ENCODE results near the gene SIAH1. TPM values are rescaled to one million over a fixed set of nuclear protein-coding genes. Genes with fewer than 3 reads are reported as not detected.

SIAH1 gene
- total and polyA plus RNA-seq, 9 of the 15 experiments (the other 6 are each of a cell fraction or from before 2014, with no cell fraction given): 4.1 to 14.3 (median 12.5) TPM

DNA sequence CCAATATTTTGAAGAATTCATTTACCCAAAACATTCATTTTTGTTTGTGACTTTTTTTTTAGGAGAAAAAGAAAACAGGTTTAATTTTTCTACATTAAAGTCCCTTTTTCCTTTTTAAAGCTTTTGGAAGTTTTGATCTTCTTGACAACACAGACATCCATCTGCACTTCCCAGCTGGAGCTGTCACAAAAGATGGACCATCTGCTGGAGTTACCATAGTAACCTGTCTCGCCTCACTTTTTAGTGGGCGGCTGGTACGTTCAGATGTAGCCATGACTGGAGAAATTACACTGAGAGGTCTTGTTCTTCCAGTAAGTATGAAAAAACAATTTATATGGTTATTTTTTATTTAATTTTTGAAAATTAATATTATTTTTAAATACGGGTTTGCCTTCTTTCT, 37.2 kb downstream of the SIAH1 start:
- FAIRE-seq (no peak), ATAC-seq (no peak), DNase-seq (ENCODE audit: extremely low read depth in 1 of 4, low spot score in 3 of 4) (no peak)
- Histone ChIP-seq H3K4me1 (replicated peaks in 1 of 2; ENCODE audit: control insufficient read depth in 2 of 2, insufficient read depth in 2 of 2, low read length in 2 of 2) (peaks cover 0 to 3% of the 10 kb centered on the region in 2 experiments; a peak in 1 of 5 replicates), H2AFZ (ENCODE audit: low read depth, low read length) (no peak overlapping the region), H3K36me3 (ENCODE audit: control insufficient read depth, insufficient read depth, low read length) (peaks cover 69% of the 10 kb centered on the region), H3K9me3 (replicated peaks; ENCODE audit: control insufficient read depth, insufficient read depth, low read depth, low read length) (no peaks in the 10 kb centered on the region), H3K27ac (ENCODE audit: extremely low read depth, low read depth, low read length) (no peak overlapping the region), H3K4me3 (no peak overlapping the region), H3K4me2 (ENCODE audit: insufficient read depth, low read length) (no peak overlapping the region), H3K27me3 (ENCODE audit: control insufficient read depth in 2 of 2, insufficient read depth in 2 of 2, low read length in 2 of 2) (no peaks in the 10 kb centered on the region), H3K9me1 (ENCODE audit: control insufficient read depth, insufficient read depth, low read length) (no peaks in the 10 kb centered on the region), H3K79me2 (ENCODE audit: control insufficient read depth, insufficient read depth, low read length) (no peaks in the 10 kb centered on the region), H3K9ac (ENCODE audit: insufficient read depth in 1 of 2, low read depth in 2 of 2, low read length in 2 of 2) (no peak overlapping the region), H4K20me1 (replicated peaks; ENCODE audit: control insufficient read depth, insufficient read depth, low read length) (no peaks in the 10 kb centered on the region)
- CTCF ChIA-PET (ENCODE audit: low intra/inter-chr PET ratio): interaction anchor here (0.7 kb wide), 1 partner anchor 194 kb away, joined by 6 read pairs; no protein-coding TSS in a partner anchor
- 94% methylated on average over 4 of the region's 4 CpGs for WGBS (ENCODE audit: insufficient coverage, low coverage, missing lambda C conversion rate)
- POLR2A ChIA-PET: interaction anchor here (0.6 to 1.0 kb wide), 2 partner anchors 14 to 17 kb away, joined by 3 read pairs; no protein-coding TSS in a partner anchor
- TF ChIP-seq BCOR (IDR thresholded peaks at IDR 0.05) (no peak), RFX1 (IDR thresholded peaks at IDR 0.05) (peak; percentile 57), HDAC1 (IDR thresholded peaks at IDR 0.05) (no peak)
- TF ChIP-seq, protein P1, sequence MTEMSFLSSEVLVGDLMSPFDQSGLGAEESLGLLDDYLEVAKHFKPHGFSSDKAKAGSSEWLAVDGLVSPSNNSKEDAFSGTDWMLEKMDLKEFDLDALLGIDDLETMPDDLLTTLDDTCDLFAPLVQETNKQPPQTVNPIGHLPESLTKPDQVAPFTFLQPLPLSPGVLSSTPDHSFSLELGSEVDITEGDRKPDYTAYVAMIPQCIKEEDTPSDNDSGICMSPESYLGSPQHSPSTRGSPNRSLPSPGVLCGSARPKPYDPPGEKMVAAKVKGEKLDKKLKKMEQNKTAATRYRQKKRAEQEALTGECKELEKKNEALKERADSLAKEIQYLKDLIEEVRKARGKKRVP (CRISPR knock-in tag; IDR thresholded peaks at IDR 0.05): no peak
- intact Hi-C loops (cut with micrococcal nuclease) (no loop called here), in situ Hi-C loops (cut with MboI) (no loop called here)
- no TSS peak for BruUV-seq (replicated peaks)

Measured in K562 (cell line).